ENCODE data around the gene IGFBP4. TPM values are rescaled to one million over a fixed set of nuclear protein-coding genes. Genes with fewer than 3 reads are reported as not detected.

IGFBP4 gene
- total RNA-seq, 1 donor from 2014 or later: 381 TPM

DNA sequence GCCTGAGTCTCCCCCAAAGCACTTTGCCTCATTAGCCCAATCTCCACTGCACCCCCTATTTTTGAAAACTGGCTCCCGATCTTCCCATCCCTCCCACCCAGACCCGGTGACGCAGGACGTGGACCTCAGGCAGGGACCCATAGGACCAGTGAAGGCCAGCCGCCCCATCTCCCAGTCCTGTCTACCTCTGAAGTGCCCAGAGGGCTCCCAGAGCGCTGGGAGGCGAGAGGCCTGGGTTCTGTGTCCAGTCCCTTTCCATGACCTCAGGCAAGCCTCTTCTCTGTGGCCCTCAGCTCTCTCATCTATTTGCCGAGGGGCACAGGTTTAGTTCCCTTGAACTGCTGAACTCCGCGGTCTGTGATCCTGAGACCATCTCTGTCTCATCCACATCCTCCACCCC is 57.5 kb downstream of the IGFBP4 start:
- ATAC-seq (no peak), DNase-seq (no peak)
- Histone ChIP-seq H3K9me3 (no peaks in the 10 kb centered on the region), H3K27ac (no peak overlapping the region), H3K4me3 (no peak overlapping the region), H3K27me3 (no peaks in the 10 kb centered on the region), H3K4me1 (peaks cover 21% of the 10 kb centered on the region), H3K36me3 (no peaks in the 10 kb centered on the region)
- TF ChIP-seq CTCF (IDR thresholded peaks at IDR 0.05): no peak
- intact Hi-C loops (cut with DNase I): no loop called here

- intact Hi-C loops (cut with DNase I): no loop called here
- ATAC-seq: peak; percentile 48
- Histone ChIP-seq H3K4me1 (peaks cover 21% of the 10 kb centered on the region), H3K4me3 (no peak within 1 kb of the TSS), H3K36me3 (no peaks in the 10 kb centered on the region), H3K9me3 (no peaks in the 10 kb centered on the region), H3K27ac (no peak within 1 kb of the TSS), H3K27me3 (no peaks in the 10 kb centered on the region)
- no peak for DNase-seq
- TF ChIP-seq CTCF (IDR thresholded peaks at IDR 0.05): no peak
These were observed 58.3 kb downstream of the IGFBP4 start, which contains the start of gene TNS4 for GRCh38 chr17:40501499-40501911. Gene TNS4, minus strand, starts transcription at chr17:40501623. Its CDS starts 5,198 bp downstream, at chr17:40496425.

GRCh38 chr17:40502716-40503115 is 59.5 kb downstream of the IGFBP4 start:
- H3K9me3 ChIP-seq: no peaks in the 10 kb centered on the region
- no peak overlapping the region for H3K4me3 ChIP-seq
- H3K27ac ChIP-seq: no peak overlapping the region
- no peaks in the 10 kb centered on the region for H3K27me3 ChIP-seq
- TF ChIP-seq CTCF (IDR thresholded peaks at IDR 0.05): no peak
- intact Hi-C loops (cut with DNase I): no loop called here
- ATAC-seq (no peak), DNase-seq (peak; percentile 30)
- H3K4me1 ChIP-seq: peaks cover 21% of the 10 kb centered on the region
- H3K36me3 ChIP-seq: no peaks in the 10 kb centered on the region

GRCh38 chr17:40503154-40503553 is 59.9 kb downstream of the IGFBP4 start:
- Histone ChIP-seq H3K4me1 (peaks cover 21% of the 10 kb centered on the region), H3K4me3 (no peak overlapping the region), H3K36me3 (no peaks in the 10 kb centered on the region), H3K27me3 (no peaks in the 10 kb centered on the region), H3K9me3 (no peaks in the 10 kb centered on the region), H3K27ac (no peak overlapping the region)
- ATAC-seq (no peak), DNase-seq (no peak)
- no peak for TF ChIP-seq CTCF (IDR thresholded peaks at IDR 0.05)
- intact Hi-C loops (cut with DNase I): no loop called here

GRCh38 chr17:40506786-40507185 is 63.5 kb downstream of the IGFBP4 start:
- no peaks in the 10 kb centered on the region for H3K27me3 ChIP-seq
- peaks cover 3% of the 10 kb centered on the region for H3K4me1 ChIP-seq
- DNase-seq (no peak), ATAC-seq (no peak)
- intact Hi-C loops (cut with DNase I): no loop called here
- H3K27ac ChIP-seq: no peak overlapping the region
- no peak for TF ChIP-seq CTCF (IDR thresholded peaks at IDR 0.05)
- no peak overlapping the region for H3K4me3 ChIP-seq
- H3K9me3 ChIP-seq: no peaks in the 10 kb centered on the region
- H3K36me3 ChIP-seq: no peaks in the 10 kb centered on the region

Other genes with a start within 250 kb of the IGFBP4 start
- 38.3 TPM for gene WIPF2, start 224.1 kb upstream of the IGFBP4 start, total RNA-seq
- gene CDC6, start 155.6 kb upstream of the IGFBP4 start, total RNA-seq: 1.4 TPM
- gene RARA, start 134.3 kb upstream of the IGFBP4 start, total RNA-seq: 69.7 TPM
- gene GJD3, start 78.7 kb upstream of the IGFBP4 start, total RNA-seq: 2.8 TPM
- 3.3 TPM for gene TOP2A, start 25.6 kb upstream of the IGFBP4 start, total RNA-seq
- 0.78 TPM for gene TNS4, start 58.2 kb downstream of the IGFBP4 start, total RNA-seq
- gene CCR7, start 122.0 kb downstream of the IGFBP4 start, total RNA-seq: 1.1 TPM
- 80.2 TPM for gene SMARCE1, start 204.4 kb downstream of the IGFBP4 start, total RNA-seq
- gene KRT222, start 221.7 kb downstream of the IGFBP4 start, total RNA-seq: 1.3 TPM